HAP-1 (cell line): Measurements from ENCODE around the gene GATA6.

Experiments used
- DNase-seq, 2 experiments: peaks; one replicate each; pipeline ENCODE4 v3.0.0-alpha.2; 2016 to 2020; ENCODE audit warnings: low spot score in 2 of 2
- H3K27me3 ChIP-seq: fragments of 250-450 bp; sonication (Bioruptor Pico); 2 replicates; pipeline ENCODE4 v1.5.1; 2020; ENCODE audit warnings: low read depth, mild to moderate bottlenecking, moderate library complexity
- H3K36me3 ChIP-seq: fragments of 250-450 bp; sonication (Bioruptor Pico); replicated peaks from 2 replicates; pipeline ENCODE4 v1.5.1; 2020; ENCODE audit warnings: mild to moderate bottlenecking
- H3K4me1 ChIP-seq: fragments of 250-450 bp; sonication (Bioruptor Pico); 2 replicates; pipeline ENCODE4 v1.5.1; 2020; ENCODE audit warnings: mild to moderate bottlenecking
- H3K4me3 ChIP-seq: fragments of 250-450 bp; sonication (Bioruptor Pico); 2 replicates; pipeline ENCODE4 v1.5.1; 2020; ENCODE audit warnings: mild to moderate bottlenecking, moderate library complexity
- H3K9me3 ChIP-seq: fragments of 250-450 bp; sonication (Bioruptor Pico); 2 replicates; pipeline ENCODE4 v1.5.1; 2020; ENCODE audit warnings: mild to moderate bottlenecking, moderate library complexity
- in situ Hi-C: fragments of 300-500 bp; cut with MboI; formaldehyde crosslinking; loops from 3 replicates; pipeline ENCODE4 v1.14.3; 2020; ENCODE audit warnings: low sequenced_read_pairs, inconsistent platforms, mixed read lengths

The GATA6 gene

DNA sequence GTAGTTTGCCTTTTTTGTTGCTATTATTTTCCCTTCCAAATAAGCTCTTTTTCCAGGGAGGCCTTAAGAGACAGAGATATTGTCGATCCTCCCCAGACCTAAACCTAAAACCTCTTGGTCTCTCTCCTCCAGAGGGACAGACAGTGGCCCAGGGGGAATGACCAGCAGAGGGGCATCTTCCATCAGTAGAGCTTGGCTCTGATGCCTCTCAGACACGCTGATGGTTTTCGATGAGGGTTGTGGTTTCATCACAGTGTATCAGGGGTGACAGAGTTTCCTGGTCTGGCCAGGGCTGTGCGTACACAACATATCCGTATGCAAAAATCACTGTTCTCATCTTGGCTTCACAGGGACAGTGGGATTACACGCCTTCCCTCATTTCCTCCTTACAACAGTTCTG, 68.6 kb downstream of the GATA6 start:
- Histone ChIP-seq H3K9me3 (no peaks in the 10 kb centered on the region), H3K27me3 (no peaks in the 10 kb centered on the region), H3K36me3 (no peaks in the 10 kb centered on the region), H3K4me1 (no peaks in the 10 kb centered on the region), H3K4me3 (no peak overlapping the region)
- no peak for DNase-seq
- in situ Hi-C loops = no loop called here

DNA sequence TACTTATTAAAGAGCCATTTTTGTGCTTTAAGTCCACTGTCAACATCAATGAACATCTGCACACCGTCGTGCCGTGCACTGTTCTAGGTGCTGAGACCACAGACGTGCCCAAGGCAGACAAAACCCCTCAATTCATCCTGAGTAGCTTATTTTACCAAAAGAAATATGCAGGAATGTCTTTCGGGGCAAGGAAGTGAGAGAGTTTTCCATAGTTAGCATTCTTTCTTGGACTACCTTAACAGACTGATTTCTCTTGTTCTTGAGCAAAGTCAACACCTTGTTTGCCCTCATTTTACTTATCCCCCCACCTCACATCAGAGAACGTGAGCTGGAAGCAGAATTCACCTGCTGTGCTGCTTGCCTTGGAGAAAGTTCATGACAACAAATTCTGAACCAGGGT, 69.3 kb downstream of the GATA6 start:
- DNase-seq = no peak
- Histone ChIP-seq H3K27me3 (no peaks in the 10 kb centered on the region), H3K4me3 (no peak overlapping the region), H3K9me3 (no peaks in the 10 kb centered on the region), H3K36me3 (no peaks in the 10 kb centered on the region), H3K4me1 (no peaks in the 10 kb centered on the region)
- in situ Hi-C loops = no loop called here

DNA sequence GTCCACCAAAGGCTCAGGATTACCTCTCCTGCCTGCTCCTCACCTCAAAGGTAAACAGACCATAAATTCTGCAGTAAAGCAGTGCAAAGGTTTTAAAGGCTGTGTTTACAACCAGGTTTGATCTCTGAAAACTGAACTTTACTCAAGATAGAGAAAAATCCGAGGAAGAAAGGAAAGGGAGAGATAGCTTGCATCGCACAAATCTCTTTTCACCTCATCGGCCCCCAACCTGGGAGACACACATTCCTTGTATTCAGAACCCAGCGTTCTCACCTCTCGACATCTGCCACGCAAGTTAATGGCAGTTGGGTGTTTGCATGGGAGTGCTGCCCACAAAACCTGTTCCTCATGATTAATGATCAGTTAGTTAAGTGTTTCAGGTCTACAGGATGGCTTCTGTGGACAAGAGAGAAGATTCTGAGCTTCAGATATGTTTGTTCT, 72.6 kb downstream of the GATA6 start:
- in situ Hi-C loops = no loop called here
- peaks cover 5% of the 10 kb centered on the region; the same call in 1 of the 2 replicates for H3K27me3 ChIP-seq
- H3K36me3 ChIP-seq = no peaks in the 10 kb centered on the region
- H3K4me1 ChIP-seq = no peaks in the 10 kb centered on the region
- no peak for DNase-seq
- H3K9me3 ChIP-seq = no peaks in the 10 kb centered on the region
- no peak overlapping the region for H3K4me3 ChIP-seq

DNA sequence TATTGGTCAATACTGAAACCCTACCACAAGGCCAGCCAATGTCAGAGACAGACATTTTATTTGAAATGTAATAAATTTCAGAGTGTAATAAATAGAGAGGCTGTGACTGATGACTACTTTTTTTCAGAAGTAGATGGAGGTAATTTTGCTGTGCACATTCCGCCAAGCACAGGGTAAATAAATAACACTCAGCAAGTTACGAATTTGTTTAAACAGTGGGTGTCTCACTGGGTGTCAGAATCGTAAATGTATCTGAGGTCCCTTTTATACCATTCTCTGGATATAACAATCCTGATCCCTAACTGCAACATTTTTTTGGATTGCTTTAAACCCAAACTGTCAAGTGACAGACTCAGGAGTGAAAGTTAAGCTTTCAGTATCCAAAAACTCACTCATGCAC, 74.1 kb downstream of the GATA6 start:
- in situ Hi-C loops = no loop called here
- no peak overlapping the region for H3K4me3 ChIP-seq
- H3K9me3 ChIP-seq = no peaks in the 10 kb centered on the region
- DNase-seq = no peak
- peaks cover 5% of the 10 kb centered on the region; the same call in 1 of the 2 replicates for H3K27me3 ChIP-seq
- H3K4me1 ChIP-seq = no peaks in the 10 kb centered on the region
- no peaks in the 10 kb centered on the region for H3K36me3 ChIP-seq

DNA sequence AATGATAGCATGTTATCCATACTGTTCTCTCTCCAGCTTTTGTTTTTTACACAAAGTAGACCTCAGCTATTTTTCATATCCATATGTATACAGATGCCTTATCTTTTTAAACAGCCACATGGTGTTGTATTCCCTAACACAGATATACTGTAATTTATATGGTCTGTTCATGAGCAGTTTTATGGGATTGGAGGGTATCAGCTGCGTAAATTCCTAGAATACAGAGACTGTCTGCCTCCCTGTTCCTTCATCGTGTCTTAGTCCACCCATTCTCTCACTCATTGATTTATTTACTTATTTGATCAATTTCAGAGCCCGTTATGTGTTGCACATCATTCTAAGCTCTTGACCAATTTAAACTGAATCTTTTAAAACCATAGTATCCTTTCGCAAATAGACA, 80.6 kb downstream of the GATA6 start:
- Histone ChIP-seq H3K4me3 (no peak overlapping the region), H3K27me3 (peaks cover 10% of the 10 kb centered on the region), H3K9me3 (no peaks in the 10 kb centered on the region), H3K36me3 (no peaks in the 10 kb centered on the region), H3K4me1 (no peaks in the 10 kb centered on the region)
- in situ Hi-C loops = no loop called here
- no peak for DNase-seq

DNA sequence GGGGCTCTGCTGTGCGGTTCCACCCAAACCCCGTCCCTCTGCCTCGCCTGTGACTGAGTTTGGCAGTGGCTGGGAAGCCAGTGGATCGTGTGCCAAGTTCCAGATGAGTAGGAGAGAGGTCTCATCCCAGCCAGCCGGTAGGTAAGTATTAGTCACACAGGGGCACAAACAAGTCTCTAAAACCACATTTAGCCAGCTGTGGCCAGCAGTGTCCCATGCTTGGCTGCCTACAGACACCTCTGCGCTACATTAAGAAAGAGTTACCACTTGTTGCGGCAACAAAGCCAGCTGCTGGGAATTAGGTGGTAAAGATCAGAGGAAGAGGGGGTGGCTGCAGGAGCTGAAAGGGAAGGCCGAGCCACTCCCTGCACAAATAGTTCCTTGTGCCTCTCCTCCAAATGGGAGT, 81.2 kb downstream of the GATA6 start:
- in situ Hi-C loops = no loop called here
- no peaks in the 10 kb centered on the region for H3K36me3 ChIP-seq
- peaks cover 10% of the 10 kb centered on the region for H3K27me3 ChIP-seq
- H3K4me1 ChIP-seq = no peaks in the 10 kb centered on the region
- H3K9me3 ChIP-seq = no peaks in the 10 kb centered on the region
- H3K4me3 ChIP-seq = no peak overlapping the region
- no peak for DNase-seq
